GM10266 (cell line): ENCODE measurements around the gene SERPIND1.
A peak's percentile ranks its signal among the peaks of the same experiment; 100 is the strongest.

Source experiments
- DNase-seq: peaks from one replicate; pipeline ENCODE4 v3.0.0; 2012; ENCODE audit errors: extremely low spot score
- TF ChIP-seq, protein P1 (sequence below): IDR thresholded peaks from 2 replicates; pipeline ENCODE4 v1.5.1; 2012; ENCODE audit warnings: mild to moderate bottlenecking, low read depth; ENCODE audit not compliant: control insufficient read depth, insufficient read depth; ENCODE audit errors: missing control alignments

SERPIND1 gene

GRCh38 chr22:20802452-20802851 lies 28.5 kb downstream of the SERPIND1 start:
- TF ChIP-seq, protein P1, sequence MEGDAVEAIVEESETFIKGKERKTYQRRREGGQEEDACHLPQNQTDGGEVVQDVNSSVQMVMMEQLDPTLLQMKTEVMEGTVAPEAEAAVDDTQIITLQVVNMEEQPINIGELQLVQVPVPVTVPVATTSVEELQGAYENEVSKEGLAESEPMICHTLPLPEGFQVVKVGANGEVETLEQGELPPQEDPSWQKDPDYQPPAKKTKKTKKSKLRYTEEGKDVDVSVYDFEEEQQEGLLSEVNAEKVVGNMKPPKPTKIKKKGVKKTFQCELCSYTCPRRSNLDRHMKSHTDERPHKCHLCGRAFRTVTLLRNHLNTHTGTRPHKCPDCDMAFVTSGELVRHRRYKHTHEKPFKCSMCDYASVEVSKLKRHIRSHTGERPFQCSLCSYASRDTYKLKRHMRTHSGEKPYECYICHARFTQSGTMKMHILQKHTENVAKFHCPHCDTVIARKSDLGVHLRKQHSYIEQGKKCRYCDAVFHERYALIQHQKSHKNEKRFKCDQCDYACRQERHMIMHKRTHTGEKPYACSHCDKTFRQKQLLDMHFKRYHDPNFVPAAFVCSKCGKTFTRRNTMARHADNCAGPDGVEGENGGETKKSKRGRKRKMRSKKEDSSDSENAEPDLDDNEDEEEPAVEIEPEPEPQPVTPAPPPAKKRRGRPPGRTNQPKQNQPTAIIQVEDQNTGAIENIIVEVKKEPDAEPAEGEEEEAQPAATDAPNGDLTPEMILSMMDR: no peak
- DNase-seq: no peak

DNA sequence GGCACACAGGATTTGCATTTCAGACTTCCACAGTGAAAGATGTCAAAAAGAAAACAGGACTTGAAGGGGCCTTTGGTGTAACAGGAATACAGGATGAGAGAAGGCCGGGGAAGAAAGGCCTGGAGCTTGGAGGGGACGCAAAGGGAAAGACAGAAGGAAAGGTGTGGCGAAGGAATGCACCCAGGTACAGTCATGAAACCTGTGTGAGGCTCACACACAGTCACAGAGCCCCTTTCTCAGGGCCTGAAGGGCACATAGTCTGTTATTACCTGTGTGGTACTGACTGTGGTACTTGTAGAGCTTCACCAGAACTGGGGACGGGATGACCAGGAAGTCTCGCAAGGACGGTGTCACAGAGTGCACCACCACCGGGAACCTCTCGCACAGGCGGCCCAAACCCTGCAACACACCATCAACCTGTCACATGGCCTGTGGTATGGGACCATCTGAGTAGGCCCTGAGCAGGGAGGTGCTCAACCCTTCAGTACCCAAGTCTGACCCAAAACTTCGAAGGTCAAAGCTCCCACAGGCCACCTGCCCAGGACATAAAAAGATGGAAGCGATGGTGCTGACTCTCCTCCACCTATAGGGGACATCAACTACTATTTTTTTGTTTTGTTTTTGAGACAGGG lies 29.1 kb downstream of the SERPIND1 start:
- TF ChIP-seq, protein P1: no peak
- no peak for DNase-seq

DNA sequence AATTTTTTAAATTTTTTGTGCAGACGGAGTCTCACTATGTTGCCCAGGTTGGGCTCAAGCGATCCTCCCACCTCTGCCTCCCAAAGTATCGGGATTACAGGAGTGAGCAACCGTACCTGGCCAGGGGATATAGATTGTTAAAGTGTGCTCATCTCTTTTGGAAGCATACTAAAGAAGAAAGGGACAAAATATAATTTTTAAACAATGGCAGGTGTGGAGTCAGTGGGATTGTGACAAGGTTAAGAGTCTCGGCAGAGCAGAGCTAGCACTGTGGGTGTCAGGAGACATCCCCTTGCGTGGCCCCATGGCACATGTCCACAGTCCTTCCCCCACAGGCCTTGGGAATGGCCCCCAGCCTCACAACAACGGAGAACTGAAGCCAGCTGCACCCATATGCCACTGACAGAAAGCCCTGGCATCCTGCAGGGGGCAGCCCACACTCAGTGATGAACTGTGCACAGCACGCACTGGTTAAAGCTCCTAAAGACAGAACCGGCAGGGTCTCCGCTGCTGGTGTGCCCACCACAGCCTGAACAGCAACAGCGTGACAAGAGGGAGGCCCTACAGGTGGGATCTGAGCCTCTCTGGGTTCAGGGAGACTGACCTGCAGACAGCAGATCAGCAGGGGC lies 29.9 kb downstream of the SERPIND1 start:
- DNase-seq: no peak
- TF ChIP-seq, protein P1: peak; percentile 52

DNA sequence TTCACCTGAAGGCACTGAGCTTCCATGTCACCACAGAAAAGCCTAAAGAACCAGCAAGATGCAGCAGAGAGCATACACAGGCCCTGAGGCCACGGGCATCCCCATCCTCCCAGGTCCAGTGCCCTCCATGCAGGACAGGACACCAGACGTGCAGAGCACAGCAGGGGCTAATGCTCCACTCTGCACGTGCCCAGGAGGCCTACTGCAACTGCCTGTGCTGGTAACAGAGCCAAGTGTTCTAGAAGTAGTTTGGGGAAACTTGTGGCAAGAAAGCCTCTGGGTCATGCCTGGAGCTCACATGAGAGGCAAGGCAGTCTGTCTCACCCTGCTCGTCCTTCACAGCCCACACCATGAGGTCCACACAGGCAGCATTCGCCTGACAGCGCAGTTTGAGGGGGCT lies 30.7 kb downstream of the SERPIND1 start:
- no peak for DNase-seq
- TF ChIP-seq, protein P1: no peak

- TF ChIP-seq, protein P1: no peak
- DNase-seq: no peak
These were observed 32.1 kb downstream of the SERPIND1 start for GRCh38 chr22:20805972-20806471.

DNA sequence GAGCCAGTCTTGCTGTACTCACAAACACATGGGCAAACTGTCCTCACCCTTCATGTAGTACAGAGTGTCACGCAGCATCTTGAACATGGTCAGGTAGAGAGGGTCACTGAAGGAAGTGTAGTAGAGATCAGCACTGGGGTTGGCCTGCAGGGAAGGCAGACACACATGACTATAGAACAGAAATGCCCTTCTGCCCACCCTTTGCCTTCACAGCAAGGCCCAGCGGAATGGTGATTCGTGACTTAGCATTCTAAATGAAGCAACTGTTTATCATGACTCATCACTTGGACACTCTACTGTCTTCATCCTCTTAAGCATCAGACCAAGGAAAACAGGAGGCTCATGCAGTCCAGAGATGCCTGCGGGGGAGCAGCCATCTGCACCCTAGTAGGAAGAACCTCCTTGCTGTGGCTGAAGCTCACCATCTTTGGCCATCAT lies 33.4 kb downstream of the SERPIND1 start:
- no peak for DNase-seq
- TF ChIP-seq, protein P1: no peak

- TF ChIP-seq, protein P1: no peak
These were observed 34.9 kb downstream of the SERPIND1 start for GRCh38 chr22:20808844-20809243.

More at GRCh38 chr22:20808844-20809243, 34.9 kb downstream of the SERPIND1 start:
- DNase-seq: no peak
